ENCODE results near the gene PPFIA2. TPM values are rescaled to one million over a fixed set of nuclear protein-coding genes. Genes with fewer than 3 reads are reported as not detected.
"Not testable (repeated sequence)": the region's sequence is repeated elsewhere in the genome, so short reads cannot be mapped to it uniquely, and the experiment has no call there.

Gene PPFIA2
- total RNA-seq, 1 experiment from 2014 or later, result 1.1 TPM

GRCh38 chr12:81591256-81591655, 167.9 kb downstream of the PPFIA2 start (continued):
- TF ChIP-seq, protein P1, sequence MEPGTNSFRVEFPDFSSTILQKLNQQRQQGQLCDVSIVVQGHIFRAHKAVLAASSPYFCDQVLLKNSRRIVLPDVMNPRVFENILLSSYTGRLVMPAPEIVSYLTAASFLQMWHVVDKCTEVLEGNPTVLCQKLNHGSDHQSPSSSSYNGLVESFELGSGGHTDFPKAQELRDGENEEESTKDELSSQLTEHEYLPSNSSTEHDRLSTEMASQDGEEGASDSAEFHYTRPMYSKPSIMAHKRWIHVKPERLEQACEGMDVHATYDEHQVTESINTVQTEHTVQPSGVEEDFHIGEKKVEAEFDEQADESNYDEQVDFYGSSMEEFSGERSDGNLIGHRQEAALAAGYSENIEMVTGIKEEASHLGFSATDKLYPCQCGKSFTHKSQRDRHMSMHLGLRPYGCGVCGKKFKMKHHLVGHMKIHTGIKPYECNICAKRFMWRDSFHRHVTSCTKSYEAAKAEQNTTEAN (CRISPR knock-in tag; IDR thresholded peaks at IDR 0.05), result no peak

DNA sequence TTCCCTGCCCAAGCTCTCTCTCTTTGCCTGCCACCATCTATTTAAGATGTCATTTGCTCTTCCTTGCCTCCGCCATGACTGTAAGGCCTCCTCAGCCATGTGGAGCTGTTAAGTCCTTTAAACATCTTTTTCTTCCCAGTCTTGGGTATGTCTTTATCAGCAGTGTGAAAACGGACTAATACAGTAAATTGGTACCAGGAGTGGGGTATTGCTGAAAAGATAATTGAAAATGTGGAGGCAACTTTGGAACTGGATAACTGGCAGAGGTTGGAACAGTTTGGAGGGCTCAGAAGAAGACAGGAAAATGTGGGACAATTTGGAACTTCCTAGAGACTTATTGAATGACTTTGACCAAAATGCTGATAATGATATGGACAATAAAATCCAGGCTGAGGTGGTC, 168.4 kb downstream of the PPFIA2 start:
- Mint-ChIP-seq H3K9me3 (peaks cover 30% of the 10 kb centered on the region), H3K36me3 (peaks cover 13% of the 10 kb centered on the region)
- H3K4me1 Mint-ChIP-seq; H3K27me3 Mint-ChIP-seq (ENCODE audit: low read depth); H3K4me3 Mint-ChIP-seq; ATAC-seq; H3K27ac Mint-ChIP-seq; CTCF ChIA-PET; DNase-seq (ENCODE audit: low spot score); POLR2A ChIA-PET: not testable (repeated sequence)

DNA sequence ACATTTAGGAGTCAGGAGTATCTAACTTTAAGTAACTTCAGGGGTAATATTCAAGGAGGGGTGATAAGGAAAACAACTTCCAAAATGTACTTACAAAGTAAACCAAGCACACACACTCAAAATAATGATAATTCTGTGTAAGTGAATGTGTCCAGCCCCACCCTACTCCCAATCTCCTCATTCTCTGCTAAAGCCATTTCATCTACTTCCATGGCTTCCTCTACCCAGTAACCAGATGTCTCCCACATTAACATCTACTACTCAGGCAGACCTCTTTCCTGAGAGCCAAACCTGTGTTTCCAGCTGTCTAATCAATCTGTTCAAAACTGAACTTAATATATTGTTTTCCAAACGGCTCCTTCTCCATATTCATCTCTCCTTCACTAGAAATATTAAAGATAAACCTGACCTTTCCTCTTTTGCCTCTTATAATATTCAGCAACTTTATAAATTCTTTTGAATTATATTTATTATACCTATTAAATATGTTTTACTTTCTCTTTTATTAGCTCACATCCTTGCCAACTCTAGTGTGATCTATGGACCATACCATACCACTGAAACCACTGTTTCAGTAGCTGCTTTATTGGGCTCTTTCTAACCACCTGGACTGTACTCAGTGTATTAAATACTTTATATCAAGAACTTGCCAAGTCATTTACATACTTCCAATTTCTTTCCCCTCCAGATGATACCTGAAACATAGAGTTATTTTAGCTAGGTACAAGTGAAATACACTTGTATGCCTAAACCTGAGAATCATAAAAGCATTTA, 170.7 kb downstream of the PPFIA2 start:
- no peak overlapping the region for H3K4me3 Mint-ChIP-seq
- TF ChIP-seq GRHL2 (CRISPR knock-in tag; IDR thresholded peaks at IDR 0.05; ENCODE audit: insufficient replicate concordance, severe bottlenecking), result no peak
- TF ChIP-seq, protein P2, sequence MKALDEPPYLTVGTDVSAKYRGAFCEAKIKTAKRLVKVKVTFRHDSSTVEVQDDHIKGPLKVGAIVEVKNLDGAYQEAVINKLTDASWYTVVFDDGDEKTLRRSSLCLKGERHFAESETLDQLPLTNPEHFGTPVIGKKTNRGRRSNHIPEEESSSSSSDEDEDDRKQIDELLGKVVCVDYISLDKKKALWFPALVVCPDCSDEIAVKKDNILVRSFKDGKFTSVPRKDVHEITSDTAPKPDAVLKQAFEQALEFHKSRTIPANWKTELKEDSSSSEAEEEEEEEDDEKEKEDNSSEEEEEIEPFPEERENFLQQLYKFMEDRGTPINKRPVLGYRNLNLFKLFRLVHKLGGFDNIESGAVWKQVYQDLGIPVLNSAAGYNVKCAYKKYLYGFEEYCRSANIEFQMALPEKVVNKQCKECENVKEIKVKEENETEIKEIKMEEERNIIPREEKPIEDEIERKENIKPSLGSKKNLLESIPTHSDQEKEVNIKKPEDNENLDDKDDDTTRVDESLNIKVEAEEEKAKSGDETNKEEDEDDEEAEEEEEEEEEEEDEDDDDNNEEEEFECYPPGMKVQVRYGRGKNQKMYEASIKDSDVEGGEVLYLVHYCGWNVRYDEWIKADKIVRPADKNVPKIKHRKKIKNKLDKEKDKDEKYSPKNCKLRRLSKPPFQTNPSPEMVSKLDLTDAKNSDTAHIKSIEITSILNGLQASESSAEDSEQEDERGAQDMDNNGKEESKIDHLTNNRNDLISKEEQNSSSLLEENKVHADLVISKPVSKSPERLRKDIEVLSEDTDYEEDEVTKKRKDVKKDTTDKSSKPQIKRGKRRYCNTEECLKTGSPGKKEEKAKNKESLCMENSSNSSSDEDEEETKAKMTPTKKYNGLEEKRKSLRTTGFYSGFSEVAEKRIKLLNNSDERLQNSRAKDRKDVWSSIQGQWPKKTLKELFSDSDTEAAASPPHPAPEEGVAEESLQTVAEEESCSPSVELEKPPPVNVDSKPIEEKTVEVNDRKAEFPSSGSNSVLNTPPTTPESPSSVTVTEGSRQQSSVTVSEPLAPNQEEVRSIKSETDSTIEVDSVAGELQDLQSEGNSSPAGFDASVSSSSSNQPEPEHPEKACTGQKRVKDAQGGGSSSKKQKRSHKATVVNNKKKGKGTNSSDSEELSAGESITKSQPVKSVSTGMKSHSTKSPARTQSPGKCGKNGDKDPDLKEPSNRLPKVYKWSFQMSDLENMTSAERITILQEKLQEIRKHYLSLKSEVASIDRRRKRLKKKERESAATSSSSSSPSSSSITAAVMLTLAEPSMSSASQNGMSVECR (CRISPR knock-in tag; IDR thresholded peaks at IDR 0.05; ENCODE audit: borderline replicate concordance), result no peak
- TF ChIP-seq, protein P3, sequence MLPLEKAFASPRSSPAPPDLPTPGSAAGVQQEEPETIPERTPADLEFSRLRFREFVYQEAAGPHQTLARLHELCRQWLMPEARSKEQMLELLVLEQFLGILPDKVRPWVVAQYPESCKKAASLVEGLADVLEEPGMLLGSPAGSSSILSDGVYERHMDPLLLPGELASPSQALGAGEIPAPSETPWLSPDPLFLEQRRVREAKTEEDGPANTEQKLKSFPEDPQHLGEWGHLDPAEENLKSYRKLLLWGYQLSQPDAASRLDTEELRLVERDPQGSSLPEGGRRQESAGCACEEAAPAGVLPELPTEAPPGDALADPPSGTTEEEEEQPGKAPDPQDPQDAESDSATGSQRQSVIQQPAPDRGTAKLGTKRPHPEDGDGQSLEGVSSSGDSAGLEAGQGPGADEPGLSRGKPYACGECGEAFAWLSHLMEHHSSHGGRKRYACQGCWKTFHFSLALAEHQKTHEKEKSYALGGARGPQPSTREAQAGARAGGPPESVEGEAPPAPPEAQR (CRISPR knock-in tag; IDR thresholded peaks at IDR 0.05), result no peak
- TF ChIP-seq GTF2I (CRISPR knock-in tag; conservative IDR thresholded peaks at IDR 0.05), result no peak
- TF ChIP-seq NR2C2 (CRISPR knock-in tag; IDR thresholded peaks at IDR 0.05), result no peak
- no peak for TF ChIP-seq ZNF317 (CRISPR knock-in tag; IDR thresholded peaks at IDR 0.05; ENCODE audit: borderline replicate concordance, low read depth)
- TF ChIP-seq RORB (CRISPR knock-in tag; IDR thresholded peaks at IDR 0.05), result no peak
- no peak for TF ChIP-seq MYBL2 (CRISPR knock-in tag; IDR thresholded peaks at IDR 0.05)
- TF ChIP-seq ZNF396 (CRISPR knock-in tag; IDR thresholded peaks at IDR 0.05; ENCODE audit: borderline replicate concordance), result no peak

GRCh38 chr12:81585787-81586186, 173.4 kb downstream of the PPFIA2 start:
- CTCF ChIA-PET, result no interaction called here
- DNase-seq (ENCODE audit: low spot score), result no peak
- H3K4me3 Mint-ChIP-seq, result no peak overlapping the region
- peaks cover 11% of the 10 kb centered on the region for H3K9me3 Mint-ChIP-seq
- H3K36me3 Mint-ChIP-seq, result peaks cover 4% of the 10 kb centered on the region
- ATAC-seq, result no peak
- POLR2A ChIA-PET, result no interaction called here
- peaks cover 2% of the 10 kb centered on the region; the same call in 1 of the 2 replicates for H3K27me3 Mint-ChIP-seq (ENCODE audit: low read depth)
- no peak overlapping the region for H3K27ac Mint-ChIP-seq
- no peaks in the 10 kb centered on the region for H3K4me1 Mint-ChIP-seq
- TF ChIP-seq SMAD3 (CRISPR knock-in tag; IDR thresholded peaks at IDR 0.05; ENCODE audit: borderline replicate concordance), result no peak
- TF ChIP-seq, protein P4, sequence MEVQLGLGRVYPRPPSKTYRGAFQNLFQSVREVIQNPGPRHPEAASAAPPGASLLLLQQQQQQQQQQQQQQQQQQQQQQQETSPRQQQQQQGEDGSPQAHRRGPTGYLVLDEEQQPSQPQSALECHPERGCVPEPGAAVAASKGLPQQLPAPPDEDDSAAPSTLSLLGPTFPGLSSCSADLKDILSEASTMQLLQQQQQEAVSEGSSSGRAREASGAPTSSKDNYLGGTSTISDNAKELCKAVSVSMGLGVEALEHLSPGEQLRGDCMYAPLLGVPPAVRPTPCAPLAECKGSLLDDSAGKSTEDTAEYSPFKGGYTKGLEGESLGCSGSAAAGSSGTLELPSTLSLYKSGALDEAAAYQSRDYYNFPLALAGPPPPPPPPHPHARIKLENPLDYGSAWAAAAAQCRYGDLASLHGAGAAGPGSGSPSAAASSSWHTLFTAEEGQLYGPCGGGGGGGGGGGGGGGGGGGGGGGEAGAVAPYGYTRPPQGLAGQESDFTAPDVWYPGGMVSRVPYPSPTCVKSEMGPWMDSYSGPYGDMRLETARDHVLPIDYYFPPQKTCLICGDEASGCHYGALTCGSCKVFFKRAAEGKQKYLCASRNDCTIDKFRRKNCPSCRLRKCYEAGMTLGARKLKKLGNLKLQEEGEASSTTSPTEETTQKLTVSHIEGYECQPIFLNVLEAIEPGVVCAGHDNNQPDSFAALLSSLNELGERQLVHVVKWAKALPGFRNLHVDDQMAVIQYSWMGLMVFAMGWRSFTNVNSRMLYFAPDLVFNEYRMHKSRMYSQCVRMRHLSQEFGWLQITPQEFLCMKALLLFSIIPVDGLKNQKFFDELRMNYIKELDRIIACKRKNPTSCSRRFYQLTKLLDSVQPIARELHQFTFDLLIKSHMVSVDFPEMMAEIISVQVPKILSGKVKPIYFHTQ (CRISPR knock-in tag; IDR thresholded peaks at IDR 0.05), result no peak
- TF ChIP-seq, protein P5, sequence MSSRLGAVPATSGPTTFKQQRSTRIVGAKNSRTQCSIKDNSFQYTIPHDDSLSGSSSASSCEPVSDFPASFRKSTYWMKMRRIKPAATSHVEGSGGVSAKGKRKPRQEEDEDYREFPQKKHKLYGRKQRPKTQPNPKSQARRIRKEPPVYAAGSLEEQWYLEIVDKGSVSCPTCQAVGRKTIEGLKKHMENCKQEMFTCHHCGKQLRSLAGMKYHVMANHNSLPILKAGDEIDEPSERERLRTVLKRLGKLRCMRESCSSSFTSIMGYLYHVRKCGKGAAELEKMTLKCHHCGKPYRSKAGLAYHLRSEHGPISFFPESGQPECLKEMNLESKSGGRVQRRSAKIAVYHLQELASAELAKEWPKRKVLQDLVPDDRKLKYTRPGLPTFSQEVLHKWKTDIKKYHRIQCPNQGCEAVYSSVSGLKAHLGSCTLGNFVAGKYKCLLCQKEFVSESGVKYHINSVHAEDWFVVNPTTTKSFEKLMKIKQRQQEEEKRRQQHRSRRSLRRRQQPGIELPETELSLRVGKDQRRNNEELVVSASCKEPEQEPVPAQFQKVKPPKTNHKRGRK (CRISPR knock-in tag; IDR thresholded peaks at IDR 0.05; ENCODE audit: borderline replicate concordance), result no peak
- TF ChIP-seq, protein P6, sequence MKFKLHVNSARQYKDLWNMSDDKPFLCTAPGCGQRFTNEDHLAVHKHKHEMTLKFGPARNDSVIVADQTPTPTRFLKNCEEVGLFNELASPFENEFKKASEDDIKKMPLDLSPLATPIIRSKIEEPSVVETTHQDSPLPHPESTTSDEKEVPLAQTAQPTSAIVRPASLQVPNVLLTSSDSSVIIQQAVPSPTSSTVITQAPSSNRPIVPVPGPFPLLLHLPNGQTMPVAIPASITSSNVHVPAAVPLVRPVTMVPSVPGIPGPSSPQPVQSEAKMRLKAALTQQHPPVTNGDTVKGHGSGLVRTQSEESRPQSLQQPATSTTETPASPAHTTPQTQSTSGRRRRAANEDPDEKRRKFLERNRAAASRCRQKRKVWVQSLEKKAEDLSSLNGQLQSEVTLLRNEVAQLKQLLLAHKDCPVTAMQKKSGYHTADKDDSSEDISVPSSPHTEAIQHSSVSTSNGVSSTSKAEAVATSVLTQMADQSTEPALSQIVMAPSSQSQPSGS (CRISPR knock-in tag; IDR thresholded peaks at IDR 0.05; ENCODE audit: borderline replicate concordance, low read depth), result no peak
- TF ChIP-seq, protein P7, sequence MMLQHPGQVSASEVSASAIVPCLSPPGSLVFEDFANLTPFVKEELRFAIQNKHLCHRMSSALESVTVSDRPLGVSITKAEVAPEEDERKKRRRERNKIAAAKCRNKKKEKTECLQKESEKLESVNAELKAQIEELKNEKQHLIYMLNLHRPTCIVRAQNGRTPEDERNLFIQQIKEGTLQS (CRISPR knock-in tag; conservative IDR thresholded peaks at IDR 0.05), result no peak

More for the DNA sequence above, 170.7 kb downstream of the PPFIA2 start:
- H3K4me1 Mint-ChIP-seq, result no peaks in the 10 kb centered on the region
- peaks cover 5% of the 10 kb centered on the region; the same call in 1 of the 2 replicates for H3K27me3 Mint-ChIP-seq (ENCODE audit: low read depth)
- peaks cover 30% of the 10 kb centered on the region for H3K9me3 Mint-ChIP-seq
- ChIA-PET CTCF (no interaction called here), POLR2A (no interaction called here)
- no peak for DNase-seq (ENCODE audit: low spot score)
- ATAC-seq, result no peak
- H3K27ac Mint-ChIP-seq, result no peak overlapping the region
- peaks cover 13% of the 10 kb centered on the region for H3K36me3 Mint-ChIP-seq

All from WTC11 (cell line).